Measurements from ENCODE around the gene DLG4.

DNA sequence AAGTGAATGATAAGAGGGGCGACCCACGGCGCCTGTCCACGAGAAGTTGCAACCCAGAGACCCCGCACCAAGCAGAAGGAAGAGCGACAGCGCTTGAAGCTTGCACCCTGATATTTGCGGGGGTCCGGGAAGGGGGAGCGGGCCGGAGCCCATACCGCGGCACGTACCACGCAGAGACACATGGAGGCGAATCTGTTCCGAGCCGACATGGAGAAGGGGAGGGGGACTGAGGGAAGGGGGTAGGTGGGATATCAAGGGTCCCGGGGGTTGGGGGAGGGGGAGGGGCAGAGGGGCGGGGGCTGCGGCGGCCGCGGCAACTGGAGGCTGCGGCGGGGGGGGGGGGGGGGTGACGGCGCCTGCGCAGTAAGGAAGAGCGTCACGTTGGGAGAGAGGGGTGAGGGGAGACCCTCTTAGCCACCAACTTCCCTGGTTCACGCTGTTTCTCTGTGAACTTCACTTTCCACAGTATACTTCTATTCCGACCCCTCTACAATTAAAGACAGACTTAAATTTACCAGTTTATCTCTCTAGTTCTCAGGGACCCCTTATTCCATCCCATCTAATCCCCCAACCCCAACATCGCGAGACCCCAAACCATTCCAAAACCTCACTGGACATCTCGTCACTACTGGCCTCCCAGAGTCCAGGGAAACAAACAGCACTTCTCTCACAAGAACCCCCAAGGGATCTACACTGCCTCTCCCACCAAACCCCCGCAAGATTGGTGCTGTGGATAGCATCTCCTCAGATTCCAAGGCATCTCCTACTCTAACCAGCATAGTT lies 8.0 kb downstream of the DLG4 start:
- TF ChIP-seq, protein P1, sequence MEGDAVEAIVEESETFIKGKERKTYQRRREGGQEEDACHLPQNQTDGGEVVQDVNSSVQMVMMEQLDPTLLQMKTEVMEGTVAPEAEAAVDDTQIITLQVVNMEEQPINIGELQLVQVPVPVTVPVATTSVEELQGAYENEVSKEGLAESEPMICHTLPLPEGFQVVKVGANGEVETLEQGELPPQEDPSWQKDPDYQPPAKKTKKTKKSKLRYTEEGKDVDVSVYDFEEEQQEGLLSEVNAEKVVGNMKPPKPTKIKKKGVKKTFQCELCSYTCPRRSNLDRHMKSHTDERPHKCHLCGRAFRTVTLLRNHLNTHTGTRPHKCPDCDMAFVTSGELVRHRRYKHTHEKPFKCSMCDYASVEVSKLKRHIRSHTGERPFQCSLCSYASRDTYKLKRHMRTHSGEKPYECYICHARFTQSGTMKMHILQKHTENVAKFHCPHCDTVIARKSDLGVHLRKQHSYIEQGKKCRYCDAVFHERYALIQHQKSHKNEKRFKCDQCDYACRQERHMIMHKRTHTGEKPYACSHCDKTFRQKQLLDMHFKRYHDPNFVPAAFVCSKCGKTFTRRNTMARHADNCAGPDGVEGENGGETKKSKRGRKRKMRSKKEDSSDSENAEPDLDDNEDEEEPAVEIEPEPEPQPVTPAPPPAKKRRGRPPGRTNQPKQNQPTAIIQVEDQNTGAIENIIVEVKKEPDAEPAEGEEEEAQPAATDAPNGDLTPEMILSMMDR (IDR thresholded peaks at IDR 0.05): no peak
- no peak for TF ChIP-seq POLR2A (IDR thresholded peaks at IDR 0.05)
